Adipose tissue (tissue), 3 donors: Measurements from ENCODE around the gene ADARB1. TPM values are rescaled to one million over a fixed set of nuclear protein-coding genes. Genes with fewer than 3 reads are reported as not detected.

Experiments used
- H3K27ac ChIP-seq: one replicate; pipeline ENCODE4 v1.5.1; 2013; ENCODE audit warnings: low read depth, low read length
- WGBS, 3 donors: extraction: QIAGEN DNeasy Blood & Tissue Kit; methylation state at CpG; one replicate each; pipeline ENCODE4 v1.1.7; 2013; 5-methylcytosine and 5-hydroxymethylcytosine counted together
- polyA plus RNA-seq, 3 donors: library from polyadenylated mRNA; stranded (reverse); fragments of 200-250 nt; gene quantifications; one replicate each; pipeline ENCODE4 v1.2.3, GENCODE V29; 2013
- donor health status: healthy with polysubstance abuse.
- donor health status: Bipolar disorder and iron deficiency.
- donor health status: healthy.

Gene ADARB1
- polyA plus RNA-seq, 3 donors: 2.7 to 17.9 (median 13.0) TPM

- no peak overlapping the region for H3K27ac ChIP-seq
- WGBS, 3 donors: 33 to 50% (median 41%) methylated on average over 2 of the region's 2 CpGs
Observed at GRCh38 chr21:45236481-45236880, 162.1 kb downstream of the ADARB1 start.

GRCh38 chr21:45237401-45237800 lies 163.0 kb downstream of the ADARB1 start:
- 82 to 89% (median 89%) methylated on average over 7 of the region's 7 CpGs for WGBS, 3 donors
- H3K27ac ChIP-seq: no peak overlapping the region

DNA sequence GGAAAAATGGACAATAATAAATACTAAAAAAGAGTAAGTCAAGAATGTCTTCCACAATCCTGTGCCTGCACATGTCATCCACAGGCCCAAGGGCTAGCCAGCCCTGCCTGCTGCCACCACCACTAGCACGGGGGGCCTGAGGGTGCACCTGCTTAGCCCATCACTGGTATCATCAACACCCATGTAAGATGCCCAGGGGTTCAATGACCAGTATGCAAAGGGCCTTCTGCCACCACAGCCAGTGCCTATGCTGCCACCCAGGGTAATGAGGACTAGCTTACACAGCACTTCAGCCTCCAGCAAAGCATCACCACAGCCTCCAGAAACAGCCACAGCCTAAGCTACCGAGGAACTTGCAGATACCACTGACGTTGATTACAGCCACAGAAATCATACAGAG lies 167.0 kb downstream of the ADARB1 start:
- H3K27ac ChIP-seq: no peak overlapping the region
- 67 to 83% (median 82%) methylated on average over 3 of the region's 3 CpGs for WGBS, 3 donors

- H3K27ac ChIP-seq: no peak overlapping the region
- 54 to 73% (median 58%) methylated on average over 3 of the region's 3 CpGs for WGBS, 3 donors
Observed at GRCh38 chr21:45243603-45244002, 169.2 kb downstream of the ADARB1 start.

DNA sequence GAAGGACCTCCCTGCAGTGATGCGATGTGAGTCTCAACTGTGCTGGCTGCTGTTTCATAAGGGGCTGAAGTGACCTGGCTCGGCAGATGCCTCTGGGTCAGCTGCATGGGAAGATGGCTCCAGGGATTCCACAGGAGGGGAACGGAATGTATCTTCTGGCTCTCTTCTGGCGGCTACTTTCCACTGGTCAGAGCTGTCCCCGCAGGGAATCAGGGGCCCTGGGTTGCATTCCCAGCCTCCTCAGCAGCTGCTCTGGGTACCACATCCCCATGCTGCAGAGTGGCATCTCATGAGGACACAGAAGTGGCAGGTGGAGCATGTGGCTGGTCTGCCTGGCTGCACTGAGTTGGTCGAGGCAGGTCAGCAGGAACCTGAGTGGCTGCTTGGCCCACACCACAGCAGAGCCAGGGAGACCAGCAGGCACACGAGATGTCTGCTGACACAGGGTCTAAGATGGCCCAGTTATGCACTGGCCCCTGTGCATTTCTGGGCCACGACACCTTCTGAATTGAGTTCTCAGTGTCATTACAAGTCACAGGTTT lies 170.5 kb downstream of the ADARB1 start:
- WGBS, 3 donors: 74 to 86% (median 75%) methylated on average over 8 of the region's 8 CpGs
- no peak overlapping the region for H3K27ac ChIP-seq

DNA sequence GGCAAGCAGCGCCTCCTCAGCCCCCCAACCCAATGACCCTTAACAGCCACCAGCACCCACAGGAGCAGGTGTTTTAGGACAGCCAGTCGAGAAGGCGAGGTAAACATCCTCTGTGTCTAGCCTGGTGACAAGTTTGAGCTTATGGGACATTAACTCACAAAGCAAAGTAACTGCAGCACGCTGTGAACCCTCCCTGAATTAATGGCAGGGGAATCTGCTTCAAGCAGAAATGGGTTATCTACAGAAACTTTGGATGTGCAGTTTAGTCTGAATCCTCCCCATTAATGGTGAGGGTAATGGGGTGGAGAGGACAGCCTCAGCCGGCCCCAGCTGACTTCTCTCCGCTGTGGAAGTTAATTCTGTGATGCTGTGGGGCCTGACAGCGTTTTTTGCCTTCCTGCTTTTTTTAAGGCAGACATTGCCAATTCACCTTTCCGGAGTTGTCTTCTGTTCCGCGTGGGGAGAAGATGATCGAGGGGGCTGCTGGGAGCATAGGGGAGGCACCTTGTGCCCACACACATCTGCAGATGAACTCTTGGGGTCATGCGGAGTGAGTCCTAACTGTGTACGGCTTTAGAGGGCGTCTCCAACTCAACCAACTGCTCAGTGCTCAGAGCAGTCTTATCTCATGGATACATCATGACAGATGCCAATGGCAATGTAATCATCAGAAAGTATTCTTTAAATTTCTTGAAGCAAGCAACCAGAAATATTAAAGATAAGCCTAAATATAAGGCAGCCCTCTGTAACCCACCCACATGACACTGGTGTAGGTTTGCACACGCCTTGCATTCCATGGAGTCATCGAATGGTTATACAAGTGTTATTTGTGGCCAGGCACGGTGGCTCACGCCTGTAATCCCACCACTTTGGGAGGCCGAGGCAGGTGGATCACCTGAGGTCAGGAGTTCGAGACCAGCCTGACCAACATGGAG lies 172.3 kb downstream of the ADARB1 start:
- 68 to 79% (median 76%) methylated on average over 20 of the region's 20 CpGs for WGBS, 3 donors
- no peak overlapping the region for H3K27ac ChIP-seq

- H3K27ac ChIP-seq: no peak overlapping the region
- WGBS, 3 donors: 19 to 54% (median 48%) methylated on average over 13 of the region's 13 CpGs
Observed at GRCh38 chr21:45248301-45248892, 174.0 kb downstream of the ADARB1 start.

- WGBS, 3 donors: 29 to 54% (median 38%) methylated on average over 14 of the region's 14 CpGs
- peak overlapping the region; percentile 31 for H3K27ac ChIP-seq
Observed at GRCh38 chr21:45248893-45249381, 174.6 kb downstream of the ADARB1 start.

- WGBS, 3 donors: 92 to 95% (median 95%) methylated on average over 6 of the region's 6 CpGs
Observed at GRCh38 chr21:45249626-45250025, 175.2 kb downstream of the ADARB1 start.

GRCh38 chr21:45250272-45250671 lies 175.9 kb downstream of the ADARB1 start:
- no peak overlapping the region for H3K27ac ChIP-seq
- 85 to 93% (median 89%) methylated on average over 3 of the region's 3 CpGs for WGBS, 3 donors

More at GRCh38 chr21:45249626-45250025, 175.2 kb downstream of the ADARB1 start:
- H3K27ac ChIP-seq: no peak overlapping the region

DNA sequence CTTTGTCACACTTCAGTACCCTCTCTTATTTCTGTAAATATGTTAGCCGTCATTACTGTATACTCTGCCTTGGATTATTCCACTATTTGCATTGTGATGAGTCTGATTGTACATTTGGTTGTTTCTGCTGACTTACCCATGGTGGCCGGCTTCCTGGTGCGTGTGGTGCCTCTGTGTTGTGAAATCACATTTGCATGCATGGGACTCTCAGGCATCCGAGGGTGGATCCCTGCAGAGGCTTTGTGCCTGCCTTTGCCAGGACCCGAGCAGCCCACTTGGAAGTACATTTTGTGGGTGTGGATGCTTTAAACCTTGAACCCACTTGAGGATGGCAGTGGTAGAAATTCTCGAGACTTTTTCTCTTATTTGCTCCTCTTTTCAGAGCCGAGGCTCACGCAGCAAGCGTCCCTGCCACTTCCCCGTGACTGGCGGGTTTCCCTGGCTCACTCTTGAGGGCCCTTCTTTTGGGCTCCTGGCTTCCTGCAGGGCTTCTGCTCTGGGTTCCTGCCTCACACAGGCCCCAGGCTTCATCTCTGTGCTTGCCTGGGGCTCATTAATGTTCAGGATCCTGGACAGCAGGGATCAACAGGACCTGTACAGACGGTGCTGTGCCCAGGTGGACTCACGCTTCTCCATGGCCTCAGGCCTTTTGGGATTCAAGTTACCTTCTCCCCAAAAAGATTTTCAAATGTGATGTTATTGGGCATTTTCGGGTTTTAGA lies 176.7 kb downstream of the ADARB1 start:
- 85 to 91% (median 88%) methylated on average over 14 of the region's 14 CpGs for WGBS, 3 donors
- no peak overlapping the region for H3K27ac ChIP-seq

DNA sequence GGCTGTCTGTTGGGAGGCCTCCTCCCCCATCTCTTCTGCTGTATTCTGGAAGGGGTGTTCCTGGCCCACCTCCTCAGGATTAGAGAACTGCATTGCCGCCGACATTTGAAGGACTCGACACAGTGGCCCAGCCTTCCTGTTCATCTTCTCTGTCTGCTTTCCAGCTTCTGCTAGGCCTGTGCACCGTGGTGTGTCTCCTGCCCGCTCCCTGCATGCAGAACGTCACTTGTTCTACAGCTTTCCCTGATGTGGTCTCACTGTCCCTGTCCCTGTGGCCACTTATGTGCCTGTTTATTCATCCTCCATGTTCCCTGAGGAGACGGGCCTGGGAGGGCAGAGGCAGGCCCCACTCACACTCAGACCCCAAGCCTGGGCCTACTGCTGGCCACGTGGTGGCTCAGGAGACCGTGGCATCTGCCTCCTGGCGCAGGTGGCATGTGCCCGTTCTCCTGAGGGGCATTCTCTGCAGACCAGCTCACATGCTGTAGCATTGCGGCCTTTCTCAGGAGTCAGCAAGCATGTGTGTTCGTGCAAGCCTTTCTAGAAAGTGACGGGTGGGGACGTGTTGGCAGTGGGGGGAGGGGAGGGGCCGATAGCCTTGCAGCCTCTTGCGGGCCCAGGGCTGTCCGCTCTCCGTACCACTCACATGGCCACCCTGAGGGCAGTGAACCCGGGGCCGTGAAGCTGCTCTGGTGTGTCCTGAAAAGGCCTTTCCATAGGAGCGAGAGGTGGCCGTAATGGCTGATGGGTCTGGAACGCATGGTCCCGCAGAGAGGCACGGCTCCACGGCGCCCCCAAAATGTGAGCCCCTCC lies 177.5 kb downstream of the ADARB1 start:
- H3K27ac ChIP-seq: no peak overlapping the region
- 88 to 97% (median 90%) methylated on average over 28 of the region's 28 CpGs for WGBS, 3 donors

DNA sequence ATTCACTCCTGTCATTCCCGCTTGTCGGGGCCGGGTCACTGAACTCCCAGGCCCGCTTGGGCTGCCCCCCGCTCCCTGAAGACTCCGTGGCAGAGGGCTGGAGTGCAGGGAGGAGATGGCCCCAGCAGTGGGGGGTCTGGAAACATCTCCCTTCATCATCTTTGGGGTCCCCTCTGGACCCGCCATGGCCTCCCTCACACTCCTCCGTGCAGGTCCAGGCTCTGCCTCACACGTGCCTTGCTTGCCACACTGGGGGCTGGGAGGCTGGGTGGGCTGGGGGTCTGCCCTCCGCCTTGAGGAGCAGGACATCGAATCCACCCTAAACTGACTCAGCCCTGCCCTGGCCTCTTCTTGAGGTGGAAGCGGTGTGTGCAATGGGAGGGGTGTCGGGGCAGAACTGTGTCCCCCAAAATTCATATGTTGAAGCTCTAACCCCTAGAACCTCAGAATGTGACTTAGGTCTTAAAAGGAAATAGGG lies 178.1 kb downstream of the ADARB1 start:
- H3K27ac ChIP-seq: no peak overlapping the region
- WGBS, 3 donors: 88 to 93% (median 92%) methylated on average over 13 of the region's 13 CpGs

DNA sequence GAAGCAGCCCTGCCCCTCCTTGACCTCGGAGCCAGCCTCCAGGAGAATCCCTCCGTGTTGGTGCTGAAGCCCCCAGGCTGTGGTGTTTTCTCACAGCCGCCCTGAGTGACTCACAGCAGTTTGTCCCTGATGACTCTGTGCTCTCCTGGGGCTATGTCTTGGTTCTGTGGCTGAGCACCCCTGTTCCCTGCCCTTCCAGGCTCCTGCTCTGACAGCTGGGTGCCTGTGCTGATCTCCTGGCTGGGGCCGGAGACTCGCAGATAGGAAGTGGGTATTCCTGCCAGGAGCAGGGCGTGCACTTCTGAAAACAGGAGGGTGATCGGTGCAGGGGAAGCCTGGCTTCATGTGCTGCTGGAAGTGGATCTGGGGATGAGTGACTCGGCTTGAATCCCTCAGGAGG lies 178.8 kb downstream of the ADARB1 start:
- H3K27ac ChIP-seq: no peak overlapping the region
- WGBS, 3 donors: 32 to 53% (median 52%) methylated on average over 8 of the region's 8 CpGs

DNA sequence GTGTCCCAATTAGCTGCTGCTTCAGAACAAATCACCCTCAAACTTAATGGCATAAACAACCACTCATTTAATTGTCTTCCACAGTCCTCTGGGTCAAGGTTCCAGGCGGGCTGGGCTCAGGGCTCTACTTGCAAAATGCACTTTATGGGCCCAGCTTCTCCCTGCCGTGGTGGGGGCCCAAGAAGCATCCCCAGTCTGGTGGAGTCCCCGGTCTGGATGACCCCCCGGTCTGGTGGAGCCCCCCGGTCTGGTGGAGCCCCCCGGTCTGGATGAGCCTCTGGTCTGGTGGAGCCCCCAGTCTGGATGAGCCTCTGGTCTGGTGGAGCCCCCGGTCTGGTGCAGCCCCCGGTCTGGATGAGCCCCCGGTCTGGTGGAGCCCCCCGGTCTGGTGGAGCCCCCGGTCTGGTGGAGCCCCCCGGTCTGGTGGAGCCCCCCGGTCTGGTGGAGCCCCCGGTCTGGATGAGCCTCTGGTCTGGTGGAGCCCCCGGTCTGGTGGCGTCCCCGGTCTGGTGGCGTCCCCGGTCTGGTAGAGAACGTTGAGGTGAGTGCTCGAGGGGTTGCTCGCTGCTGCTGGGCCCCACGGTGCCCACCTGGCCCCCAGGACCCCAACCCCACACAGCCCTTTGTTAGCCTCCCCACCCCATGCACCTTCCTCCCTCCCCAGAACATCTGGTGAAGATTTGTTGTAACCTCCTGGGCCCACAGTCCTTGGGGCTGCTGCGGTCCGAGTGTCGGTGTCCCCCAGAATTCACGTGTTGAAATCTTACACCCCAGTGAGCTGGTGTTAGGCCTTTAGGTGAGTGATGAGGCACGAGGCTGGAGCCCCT lies 179.5 kb downstream of the ADARB1 start:
- H3K27ac ChIP-seq: no peak overlapping the region
- WGBS, 3 donors: 80 to 89% (median 84%) methylated on average over 28 of the region's 28 CpGs

- H3K27ac ChIP-seq: no peak overlapping the region
- 63 to 79% (median 78%) methylated on average over 17 of the region's 17 CpGs for WGBS, 3 donors
Observed at GRCh38 chr21:45254460-45254930, 180.1 kb downstream of the ADARB1 start.
